Measurements from ENCODE around the gene ZNF749.

GRCh38 chr19:57435062-57435978 is at the start of gene ZNF749:
- TF ChIP-seq POLR2A (IDR thresholded peaks at IDR 0.05), result no peak
- no peak for TF ChIP-seq CTCF (IDR thresholded peaks at IDR 0.05)
